WTC11 (cell line): ENCODE results near the gene JKAMP. TPM values are rescaled to one million over a fixed set of nuclear protein-coding genes. Genes with fewer than 3 reads are reported as not detected.
A peak's percentile ranks its signal among the peaks of the same experiment; 100 is the strongest.
"Not testable (repeated sequence)": the region's sequence is repeated elsewhere in the genome, so short reads cannot be mapped to it uniquely, and the experiment has no call there.

Experiments used
- ATAC-seq: fragments of 200-7000 bp; cut with Tn5 transposase; 2 replicates; pipeline ENCODE4 v1.10.0; 2021; ENCODE audit warnings: mild to moderate bottlenecking, moderate library complexity
- CTCF ChIA-PET: fragments of 300-600 bp; sonication (Branson Sonifier 250); formaldehyde crosslinking; loops from one replicate; lab custom pipeline; 2021; ENCODE audit warnings: antibody characterized with exemption; lab: Charles Lee
- POLR2A ChIA-PET: fragments of 350-600 bp; sonication (Branson Sonifier 250); formaldehyde crosslinking; loops from one replicate; lab custom pipeline; 2021; ENCODE audit warnings: antibody characterized with exemption; lab: Charles Lee
- DNase-seq: peaks from one replicate; pipeline ENCODE4 v3.0.0; 2021; ENCODE audit warnings: low spot score
- H3K27ac Mint-ChIP-seq: 2 replicates; pipeline ENCODE4 v1.8.0; 2021; ENCODE audit warnings: mixed read lengths
- H3K27me3 Mint-ChIP-seq: 2 replicates; pipeline ENCODE4 v1.8.0; 2021; ENCODE audit warnings: low read depth, mild to moderate bottlenecking, moderate library complexity, mixed read lengths
- H3K36me3 Mint-ChIP-seq: 2 replicates; pipeline ENCODE4 v1.8.0; 2021; ENCODE audit warnings: mixed read lengths
- H3K4me1 Mint-ChIP-seq: 2 replicates; pipeline ENCODE4 v1.8.0; 2022; ENCODE audit warnings: mixed read lengths
- H3K4me3 Mint-ChIP-seq: 2 replicates; pipeline ENCODE4 v1.8.0; 2021; ENCODE audit warnings: mild to moderate bottlenecking, moderate library complexity, mixed read lengths
- H3K9me3 Mint-ChIP-seq: 2 replicates; pipeline ENCODE4 v1.8.0; 2021; ENCODE audit warnings: mixed read lengths
- ATF2 ChIP-seq: sonication (generic); formaldehyde crosslinking; IDR thresholded peaks from 2 replicates; pipeline ENCODE4 v1.8.1; 2022; ENCODE audit warnings: low read depth, missing genetic modification reagents, borderline replicate concordance
- CBFB ChIP-seq: sonication (generic); formaldehyde crosslinking; IDR thresholded peaks from 2 replicates; pipeline ENCODE4 v1.8.1; 2022; ENCODE audit warnings: mild to moderate bottlenecking, low read depth, missing genetic modification reagents
- CDX4 ChIP-seq: fragments of 250-450 bp; sonication (Bioruptor Pico); IDR thresholded peaks from 2 replicates; pipeline ENCODE4 v1.9.0; 2021; ENCODE audit warnings: moderate library complexity, mild to moderate bottlenecking, inconsistent platforms, borderline replicate concordance
- E2F4 ChIP-seq: sonication (generic); formaldehyde crosslinking; IDR thresholded peaks from 2 replicates; pipeline ENCODE4 v1.8.1; 2022; ENCODE audit warnings: low read depth, mild to moderate bottlenecking, moderate library complexity, missing genetic modification reagents, borderline replicate concordance
- FOXP4 ChIP-seq: sonication (generic); formaldehyde crosslinking; IDR thresholded peaks from 2 replicates; pipeline ENCODE4 v1.8.0; 2022; ENCODE audit warnings: mild to moderate bottlenecking, missing genetic modification reagents
- GTF2I ChIP-seq: fragments of 250-450 bp; sonication (Bioruptor Pico); conservative IDR thresholded peaks from 2 replicates; pipeline ENCODE4 v1.4.0; 2021; ENCODE audit warnings: mild to moderate bottlenecking
- KAT7 ChIP-seq: sonication (generic); formaldehyde crosslinking; IDR thresholded peaks from 2 replicates; pipeline ENCODE4 v1.8.1; 2023; ENCODE audit warnings: missing genetic modification reagents, mild to moderate bottlenecking, borderline replicate concordance
- MAX ChIP-seq: sonication (generic); formaldehyde crosslinking; IDR thresholded peaks from 2 replicates; pipeline ENCODE4 v1.8.0; 2022; ENCODE audit warnings: mild to moderate bottlenecking, missing genetic modification reagents
- NFYB ChIP-seq: sonication (generic); formaldehyde crosslinking; conservative IDR thresholded peaks from 2 replicates; pipeline ENCODE4 v1.8.0; 2022; ENCODE audit warnings: low read depth, missing genetic modification reagents
- NR2C2 ChIP-seq: sonication (generic); formaldehyde crosslinking; IDR thresholded peaks from 2 replicates; pipeline ENCODE4 v1.8.0; 2022; ENCODE audit warnings: mild to moderate bottlenecking, missing genetic modification reagents
- OVOL2 ChIP-seq: fragments of 250-450 bp; sonication (Bioruptor Pico); IDR thresholded peaks from 2 replicates; pipeline ENCODE4 v1.9.0; 2021; ENCODE audit warnings: mild to moderate bottlenecking, borderline replicate concordance
- SOX15 ChIP-seq: fragments of 250-450 bp; sonication (Bioruptor Pico); IDR thresholded peaks from 2 replicates; pipeline ENCODE4 v1.9.0; 2021; ENCODE audit warnings: mild to moderate bottlenecking
- TEAD1 ChIP-seq: sonication (generic); formaldehyde crosslinking; IDR thresholded peaks from 2 replicates; pipeline ENCODE4 v1.8.0; 2022; ENCODE audit warnings: mild to moderate bottlenecking, missing genetic modification reagents
- ZSCAN18 ChIP-seq: fragments of 250-450 bp; sonication (Bioruptor Pico); IDR thresholded peaks from 2 replicates; pipeline ENCODE4 v2.1.2; 2022; ENCODE audit warnings: mild to moderate bottlenecking, moderate library complexity
- total RNA-seq: library from RNA; stranded (reverse); gene quantifications from 3 replicates; pipeline ENCODE4 v1.2.3, GENCODE V29; 2021

Gene JKAMP
- total RNA-seq, 1 experiment from 2014 or later: 33.2 TPM

GRCh38 chr14:59439256-59439965 lies 44.9 kb upstream of the JKAMP start:
- ChIA-PET POLR2A (no interaction called here), CTCF (interaction anchor here (0.8 to 1.5 kb wide), 3 partner anchors 45 to 306 kb away, joined by 3 to 4 read pairs (median 4); partner anchors contain the start of genes JKAMP and L3HYPDH)
- no peak for TF ChIP-seq KAT7
- no peak for TF ChIP-seq TEAD1 (CRISPR knock-in tag)
- no peak for TF ChIP-seq MAX (CRISPR knock-in tag)
- TF ChIP-seq SOX15 (CRISPR knock-in tag): no peak
- TF ChIP-seq CDX4 (CRISPR knock-in tag): no peak
- TF ChIP-seq NFYB (CRISPR knock-in tag): no peak
- TF ChIP-seq FOXP4 (CRISPR knock-in tag): no peak
- no peak for TF ChIP-seq ATF2
- no peak for TF ChIP-seq NR2C2
- DNase-seq (no peak), ATAC-seq (peak; percentile 58)
- no peaks in the 10 kb centered on the region for H3K27me3 Mint-ChIP-seq
- no peak overlapping the region for H3K4me3 Mint-ChIP-seq
- no peaks in the 10 kb centered on the region for H3K9me3 Mint-ChIP-seq
- no peaks in the 10 kb centered on the region for H3K36me3 Mint-ChIP-seq
- H3K4me1 Mint-ChIP-seq: no peaks in the 10 kb centered on the region
- H3K27ac Mint-ChIP-seq: no peak overlapping the region

GRCh38 chr14:59448673-59449072 lies 35.6 kb upstream of the JKAMP start:
- H3K36me3 Mint-ChIP-seq, ATAC-seq, POLR2A ChIA-PET, H3K27me3 Mint-ChIP-seq, CTCF ChIA-PET, DNase-seq, H3K4me3 Mint-ChIP-seq, H3K27ac Mint-ChIP-seq, H3K4me1 Mint-ChIP-seq, H3K9me3 Mint-ChIP-seq: not testable (repeated sequence)

GRCh38 chr14:59450716-59451115 lies 33.6 kb upstream of the JKAMP start:
- no peaks in the 10 kb centered on the region for H3K27me3 Mint-ChIP-seq
- POLR2A ChIA-PET: no interaction called here

More at GRCh38 chr14:59450716-59451115, 33.6 kb upstream of the JKAMP start:
- Mint-ChIP-seq H3K27ac (no peak overlapping the region), H3K9me3 (no peaks in the 10 kb centered on the region), H3K36me3 (0 out of 2 replicates have a peak, but pooled peaks cover 2% of the 10 kb centered on the region)
- ATAC-seq (no peak), DNase-seq (no peak)
- no peak for TF ChIP-seq E2F4 (CRISPR knock-in tag)
- TF ChIP-seq ZSCAN18 (CRISPR knock-in tag): no peak
- no peak for TF ChIP-seq OVOL2 (CRISPR knock-in tag)
- TF ChIP-seq GTF2I: no peak
- no peak for TF ChIP-seq CBFB
- TF ChIP-seq, all 79 proteins: peak for 0
- H3K4me1 Mint-ChIP-seq: no peaks in the 10 kb centered on the region
- H3K4me3 Mint-ChIP-seq: no peak overlapping the region
- CTCF ChIA-PET: no interaction called here
